HEK293 (cell line): ENCODE measurements around the gene CLCN7.

Experiments
- CTCF ChIA-PET: fragments of 350-600 bp; formaldehyde crosslinking; extraction: SDS; loops from one replicate; lab custom pipeline; 2021; ENCODE audit warnings: antibody characterized with exemption; lab: Yijun Ruan, JAX
- POLR2A ChIA-PET: fragments of 300-600 bp; formaldehyde crosslinking; extraction: SDS; loops from one replicate; lab custom pipeline; 2020; ENCODE audit warnings: antibody characterized with exemption, inconsistent platforms; lab: Yijun Ruan, JAX
- H3K27ac ChIP-seq: fragments of 200-500 bp; sonication (Bioruptor generic); 2 replicates; pipeline ENCODE4 v1.5.1; 2014; ENCODE audit warnings: low read depth, low read length, control low read depth, inconsistent platforms; ENCODE audit errors: extremely low read depth
- H3K36me3 ChIP-seq, 2 experiments: fragments of 200-500 bp in 1 of 2; sonication (Bioruptor generic) in 1 of 2; 1 replicate in 1 of 2; 2 replicates in 1 of 2; pipeline ENCODE4 v1.5.1; 2014 to 2017; ENCODE audit warnings: inconsistent platforms in 2 of 2, low read length in 2 of 2; ENCODE audit not compliant: control insufficient read depth in 2 of 2, insufficient read depth in 1 of 2
- H3K4me1 ChIP-seq: fragments of 200-500 bp; sonication (Bioruptor generic); 2 replicates; pipeline ENCODE4 v1.5.1; 2014; ENCODE audit warnings: mild to moderate bottlenecking, low read length, inconsistent platforms; ENCODE audit not compliant: control insufficient read depth, insufficient read depth
- H3K4me3 ChIP-seq: 2 replicates; pipeline ENCODE4 v1.5.1; 2011; ENCODE audit warnings: low read depth, mild to moderate bottlenecking, control low read depth, low read length, moderate library complexity
- H3K9me3 ChIP-seq: fragments of 200-500 bp; sonication (Bioruptor generic); 2 replicates; pipeline ENCODE4 v1.5.1; 2014; ENCODE audit warnings: low read depth, low read length, inconsistent platforms; ENCODE audit not compliant: control insufficient read depth, insufficient read depth
- EGR2 ChIP-seq: fragments of 450-650 bp; formaldehyde crosslinking; IDR thresholded peaks from 2 replicates; pipeline ENCODE4 v1.5.1; 2016; ENCODE audit warnings: low read depth, missing biosample characterization, missing genetic modification characterization
- MEIS1 ChIP-seq: sonication (generic); formaldehyde crosslinking; IDR thresholded peaks from 2 replicates; pipeline ENCODE4 v1.8.1; 2022; ENCODE audit warnings: missing genetic modification reagents, mild to moderate bottlenecking, borderline replicate concordance
- OVOL3 ChIP-seq: fragments of 450-650 bp; formaldehyde crosslinking; IDR thresholded peaks from 2 replicates; pipeline ENCODE4 v1.5.1; 2016; ENCODE audit warnings: missing biosample characterization, missing genetic modification characterization
- SP7 ChIP-seq: fragments of 450-650 bp; formaldehyde crosslinking; IDR thresholded peaks from 2 replicates; pipeline ENCODE4 v1.5.1; 2016; ENCODE audit warnings: missing biosample characterization, missing genetic modification characterization
- TRIM28 ChIP-seq: IDR thresholded peaks from 2 replicates; pipeline ENCODE4 v1.6.1; 2011; ENCODE audit warnings: low read length, control low read depth, borderline replicate concordance
- ZNF10 ChIP-seq: fragments of 450-650 bp; formaldehyde crosslinking; IDR thresholded peaks from 2 replicates; pipeline ENCODE4 v1.5.1; 2017; ENCODE audit warnings: missing biosample characterization, missing genetic modification characterization
- ZNF155 ChIP-seq: fragments of 450-650 bp; formaldehyde crosslinking; IDR thresholded peaks from 2 replicates; pipeline ENCODE4 v1.5.1; 2016; ENCODE audit warnings: missing biosample characterization, missing genetic modification characterization
- ZNF202 ChIP-seq: fragments of 450-650 bp; formaldehyde crosslinking; IDR thresholded peaks from 2 replicates; pipeline ENCODE4 v1.5.1; 2016; ENCODE audit warnings: missing biosample characterization, missing genetic modification characterization, borderline replicate concordance
- ZNF248 ChIP-seq: fragments of 450-650 bp; formaldehyde crosslinking; IDR thresholded peaks from 2 replicates; pipeline ENCODE4 v1.5.1; 2017; ENCODE audit warnings: missing biosample characterization, missing genetic modification characterization
- ZNF280D ChIP-seq: fragments of 450-650 bp; formaldehyde crosslinking; IDR thresholded peaks from 2 replicates; pipeline ENCODE4 v1.5.1; 2016; ENCODE audit warnings: missing biosample characterization, missing genetic modification characterization
- ZNF426 ChIP-seq: fragments of 450-650 bp; formaldehyde crosslinking; IDR thresholded peaks from 2 replicates; pipeline ENCODE4 v1.5.1; 2017; ENCODE audit warnings: missing biosample characterization, missing genetic modification characterization, mild to moderate bottlenecking, inconsistent platforms, moderate library complexity
- ZNF513 ChIP-seq: fragments of 450-650 bp; IDR thresholded peaks from 2 replicates; pipeline ENCODE4 v1.5.1; 2018; ENCODE audit warnings: missing biosample characterization, missing genetic modification characterization
- ZNF704 ChIP-seq: fragments of 450-650 bp; formaldehyde crosslinking; IDR thresholded peaks from 2 replicates; pipeline ENCODE4 v1.5.1; 2016; ENCODE audit warnings: missing biosample characterization, missing genetic modification characterization
- ZNF76 ChIP-seq: fragments of 450-650 bp; formaldehyde crosslinking; IDR thresholded peaks from 2 replicates; pipeline ENCODE4; 2016; ENCODE audit warnings: low read depth, missing biosample characterization, missing genetic modification characterization, borderline replicate concordance
- ZNF792 ChIP-seq: fragments of 450-650 bp; formaldehyde crosslinking; IDR thresholded peaks from 2 replicates; pipeline ENCODE4 v1.5.1; 2016; ENCODE audit warnings: missing biosample characterization, missing genetic modification characterization

The CLCN7 gene

GRCh38 chr16:1433263-1433560 is 41.6 kb downstream of the CLCN7 start:
- Histone ChIP-seq H3K27ac (no peak overlapping the region), H3K4me1 (no peaks in the 10 kb centered on the region; the same call in 1 of the 2 replicates), H3K36me3 (no peaks in the 10 kb centered on the region), H3K9me3 (no peaks in the 10 kb centered on the region), H3K4me3 (no peak overlapping the region)
- TF ChIP-seq MEIS1 (CRISPR knock-in tag) (no peak), ZNF155 (tag by site-specific recombination) (no peak), ZNF202 (tag by site-specific recombination) (no peak), ZNF792 (no peak), ZNF248 (no peak), OVOL3 (tag by site-specific recombination) (no peak), ZNF280D (no peak), EGR2 (tag by site-specific recombination) (no peak), TRIM28 (no peak), ZNF76 (tag by site-specific recombination) (no peak), ZNF10 (no peak)
- ChIA-PET POLR2A (interaction anchor here (1.1 kb wide), 1 partner anchor 13 kb away, joined by 4 read pairs; the partner anchor contains the start of gene UQCC4), CTCF (interaction anchor here (1.1 kb wide), 1 partner anchor 11 kb away, joined by 3 read pairs; no protein-coding TSS in a partner anchor)

GRCh38 chr16:1432388-1433262 is 42.2 kb downstream of the CLCN7 start:
- H3K4me3 ChIP-seq = no peak overlapping the region
- H3K36me3 ChIP-seq = no peaks in the 10 kb centered on the region
- no peak overlapping the region for H3K27ac ChIP-seq
- no peaks in the 10 kb centered on the region for H3K9me3 ChIP-seq
- ChIA-PET POLR2A (interaction anchor here (0.5 to 1.1 kb wide), 2 partner anchors 12 to 53 kb away, joined by 3 to 4 read pairs; partner anchors contain the start of gene UQCC4), CTCF (interaction anchor here (1.1 kb wide), 1 partner anchor 11 kb away, joined by 3 read pairs; no protein-coding TSS in a partner anchor)
- 0 out of 2 replicates have a peak, but pooled peaks have one; percentile 24 for TF ChIP-seq EGR2 (tag by site-specific recombination)
- no peak for TF ChIP-seq ZNF704 (tag by site-specific recombination)
- TF ChIP-seq SP7 (tag by site-specific recombination) = no peak
- TF ChIP-seq ZNF513 = 0 out of 2 replicates have a peak, but pooled peaks have one; percentile 38
- no peak for TF ChIP-seq ZNF426 (tag by site-specific recombination)
- no peaks in the 10 kb centered on the region; the same call in 1 of the 2 replicates for H3K4me1 ChIP-seq
